22Rv1 (cell line): ENCODE measurements around the gene ASCC1.

Experiments
- ZFX ChIP-seq: fragments of 450-650 bp; IDR thresholded peaks from 2 replicates; pipeline ENCODE4 v1.6.1; 2017; ENCODE audit warnings: antibody characterized with exemption, borderline replicate concordance
- TF ChIP-seq, protein P1 (sequence below): fragments of 450-650 bp; IDR thresholded peaks from 2 replicates; pipeline ENCODE4 v1.5.1; 2017; ENCODE audit warnings: mild to moderate bottlenecking

- TF ChIP-seq, protein P1, sequence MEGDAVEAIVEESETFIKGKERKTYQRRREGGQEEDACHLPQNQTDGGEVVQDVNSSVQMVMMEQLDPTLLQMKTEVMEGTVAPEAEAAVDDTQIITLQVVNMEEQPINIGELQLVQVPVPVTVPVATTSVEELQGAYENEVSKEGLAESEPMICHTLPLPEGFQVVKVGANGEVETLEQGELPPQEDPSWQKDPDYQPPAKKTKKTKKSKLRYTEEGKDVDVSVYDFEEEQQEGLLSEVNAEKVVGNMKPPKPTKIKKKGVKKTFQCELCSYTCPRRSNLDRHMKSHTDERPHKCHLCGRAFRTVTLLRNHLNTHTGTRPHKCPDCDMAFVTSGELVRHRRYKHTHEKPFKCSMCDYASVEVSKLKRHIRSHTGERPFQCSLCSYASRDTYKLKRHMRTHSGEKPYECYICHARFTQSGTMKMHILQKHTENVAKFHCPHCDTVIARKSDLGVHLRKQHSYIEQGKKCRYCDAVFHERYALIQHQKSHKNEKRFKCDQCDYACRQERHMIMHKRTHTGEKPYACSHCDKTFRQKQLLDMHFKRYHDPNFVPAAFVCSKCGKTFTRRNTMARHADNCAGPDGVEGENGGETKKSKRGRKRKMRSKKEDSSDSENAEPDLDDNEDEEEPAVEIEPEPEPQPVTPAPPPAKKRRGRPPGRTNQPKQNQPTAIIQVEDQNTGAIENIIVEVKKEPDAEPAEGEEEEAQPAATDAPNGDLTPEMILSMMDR: no peak
- TF ChIP-seq ZFX: no peak
Measured at GRCh38 chr10:72056113-72056512, 160.0 kb downstream of the ASCC1 start.
